MCF 10A (cell line): Measurements from ENCODE around the gene IZUMO1. TPM values are rescaled to one million over a fixed set of nuclear protein-coding genes. Genes with fewer than 3 reads are reported as not detected.

Experiments used
- BruUV-seq: library from RNA; stranded (reverse); fragments of 400-500 nt; replicated peaks from 2 replicates; lab custom pipeline; 2021; lab: Mats Ljungman, UMichigan
- CTCF ChIA-PET: fragments of 300-600 bp; sonication (Branson Sonifier 250); formaldehyde crosslinking; extraction: SDS; loops from one replicate; lab custom pipeline; 2021; ENCODE audit warnings: antibody characterized with exemption, inconsistent platforms; lab: Yijun Ruan, JAX
- POLR2A ChIA-PET: fragments of 300-600, 350-650 bp; sonication (Branson Sonifier 250); formaldehyde crosslinking; extraction: SDS; loops from one replicate; lab custom pipeline; 2020; ENCODE audit warnings: antibody characterized with exemption, inconsistent platforms; lab: Yijun Ruan, JAX
- DNase-seq: peaks from one replicate; pipeline ENCODE4 v3.0.0-alpha.2; 2018; ENCODE audit not compliant: unreplicated experiment
- H3K27ac Mint-ChIP-seq: one replicate; pipeline ENCODE4 v1.8.0; 2022; ENCODE audit warnings: mild to moderate bottlenecking, low read depth, mixed read lengths; ENCODE audit not compliant: unreplicated experiment
- H3K27me3 Mint-ChIP-seq: one replicate; pipeline ENCODE4 v1.8.0; 2022; ENCODE audit warnings: mixed read lengths; ENCODE audit not compliant: insufficient read depth, unreplicated experiment
- H3K36me3 Mint-ChIP-seq: one replicate; pipeline ENCODE4 v1.8.0; 2022; ENCODE audit warnings: mild to moderate bottlenecking, moderate library complexity, mixed read lengths; ENCODE audit not compliant: insufficient read depth, unreplicated experiment
- H3K4me1 Mint-ChIP-seq: one replicate; pipeline ENCODE4 v1.8.0; 2022; ENCODE audit warnings: mixed read lengths; ENCODE audit not compliant: insufficient read depth, unreplicated experiment
- H3K4me3 Mint-ChIP-seq: one replicate; pipeline ENCODE4 v1.8.0; 2022; ENCODE audit warnings: mild to moderate bottlenecking, moderate library complexity, mixed read lengths; ENCODE audit not compliant: unreplicated experiment
- H3K9me3 Mint-ChIP-seq: one replicate; pipeline ENCODE4 v1.8.0; 2022; ENCODE audit warnings: mixed read lengths; ENCODE audit not compliant: unreplicated experiment
- intact Hi-C: fragments of 100-400 bp; cut with micrococcal nuclease; formaldehyde crosslinking; loops from 2 replicates; pipeline ENCODE4 v1.14.1; 2022
- total RNA-seq: library from RNA; stranded (reverse); gene quantifications from 2 replicates; pipeline ENCODE4 v1.2.3, GENCODE V29; 2022
- TF ChIP-seq, protein P1 (sequence below): fragments of 200-600 bp; IDR thresholded peaks from one replicate; pipeline ENCODE4 v1.8.0; 2022; ENCODE audit warnings: antibody characterized with exemption, mild to moderate bottlenecking; ENCODE audit not compliant: unreplicated experiment

The IZUMO1 gene
- total RNA-seq, 1 experiment from 2014 or later: 4.2 TPM

DNA sequence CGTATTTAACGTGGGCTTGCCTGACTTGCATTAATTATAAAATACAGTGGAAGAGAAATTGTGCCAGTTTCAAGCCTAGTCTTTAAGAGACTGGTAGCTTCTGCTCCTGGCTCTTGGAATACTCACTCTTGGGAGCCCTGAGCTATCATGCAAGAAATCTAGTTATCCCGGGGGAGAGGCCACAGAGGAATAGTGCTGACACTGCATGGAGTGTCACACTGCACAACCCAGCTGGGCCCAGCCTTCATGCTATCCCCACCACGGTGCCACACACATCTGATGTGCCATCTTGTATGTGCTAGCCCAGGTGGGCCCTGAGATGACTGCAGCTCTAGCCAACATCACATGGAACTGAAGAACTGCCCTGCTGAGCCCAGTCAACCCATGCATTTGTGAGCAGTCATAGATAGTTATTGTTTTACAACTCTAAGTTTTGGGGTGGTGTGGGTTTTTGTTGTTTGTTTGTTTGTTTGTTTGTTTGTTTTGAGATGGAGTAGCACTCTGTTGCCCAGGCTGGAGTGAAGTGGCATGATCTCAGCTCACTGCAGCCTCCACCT is 35.5 kb downstream of the IZUMO1 start:
- intact Hi-C loops: loop anchor here (5.0 kb wide), 1 partner anchor 34 kb away; no protein-coding TSS in a partner anchor
- POLR2A ChIA-PET: no interaction called here

DNA sequence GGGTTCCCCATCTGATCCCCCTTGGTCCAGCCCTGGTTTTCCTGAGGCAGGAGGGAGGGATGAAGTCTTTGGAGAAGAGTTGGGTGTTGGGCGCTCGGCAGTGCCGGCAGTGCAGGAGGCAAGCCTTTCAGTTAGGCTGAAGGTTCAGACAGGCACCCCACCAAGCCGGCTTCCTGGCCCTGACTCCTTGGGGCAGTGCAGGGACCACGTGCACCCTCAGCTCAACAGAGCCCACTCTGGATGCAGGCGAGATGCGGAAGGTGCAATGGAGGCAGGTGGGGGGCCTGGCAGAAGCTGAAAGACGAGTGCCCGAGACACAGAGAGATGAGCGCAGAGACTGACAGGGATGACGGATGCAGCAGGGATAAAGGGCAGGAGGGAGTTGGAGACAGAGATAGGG is 38.2 kb downstream of the IZUMO1 start:
- H3K4me1 Mint-ChIP-seq: peaks cover 7% of the 10 kb centered on the region
- ChIA-PET CTCF (no interaction called here), POLR2A (no interaction called here)
- no peaks in the 10 kb centered on the region for H3K27me3 Mint-ChIP-seq
- TF ChIP-seq, protein P1, sequence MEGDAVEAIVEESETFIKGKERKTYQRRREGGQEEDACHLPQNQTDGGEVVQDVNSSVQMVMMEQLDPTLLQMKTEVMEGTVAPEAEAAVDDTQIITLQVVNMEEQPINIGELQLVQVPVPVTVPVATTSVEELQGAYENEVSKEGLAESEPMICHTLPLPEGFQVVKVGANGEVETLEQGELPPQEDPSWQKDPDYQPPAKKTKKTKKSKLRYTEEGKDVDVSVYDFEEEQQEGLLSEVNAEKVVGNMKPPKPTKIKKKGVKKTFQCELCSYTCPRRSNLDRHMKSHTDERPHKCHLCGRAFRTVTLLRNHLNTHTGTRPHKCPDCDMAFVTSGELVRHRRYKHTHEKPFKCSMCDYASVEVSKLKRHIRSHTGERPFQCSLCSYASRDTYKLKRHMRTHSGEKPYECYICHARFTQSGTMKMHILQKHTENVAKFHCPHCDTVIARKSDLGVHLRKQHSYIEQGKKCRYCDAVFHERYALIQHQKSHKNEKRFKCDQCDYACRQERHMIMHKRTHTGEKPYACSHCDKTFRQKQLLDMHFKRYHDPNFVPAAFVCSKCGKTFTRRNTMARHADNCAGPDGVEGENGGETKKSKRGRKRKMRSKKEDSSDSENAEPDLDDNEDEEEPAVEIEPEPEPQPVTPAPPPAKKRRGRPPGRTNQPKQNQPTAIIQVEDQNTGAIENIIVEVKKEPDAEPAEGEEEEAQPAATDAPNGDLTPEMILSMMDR: no peak
- no peaks in the 10 kb centered on the region for H3K36me3 Mint-ChIP-seq
- intact Hi-C loops: no loop called here
- DNase-seq: no peak
- no peak overlapping the region for H3K4me3 Mint-ChIP-seq
- BruUV-seq: no TSS peak
- H3K9me3 Mint-ChIP-seq: peaks cover 7% of the 10 kb centered on the region
- H3K27ac Mint-ChIP-seq: no peak overlapping the region

More for the DNA sequence above, 35.5 kb downstream of the IZUMO1 start:
- Mint-ChIP-seq H3K4me1 (peaks cover 19% of the 10 kb centered on the region), H3K36me3 (no peaks in the 10 kb centered on the region), H3K4me3 (no peak overlapping the region), H3K27ac (no peak overlapping the region), H3K9me3 (peaks cover 7% of the 10 kb centered on the region), H3K27me3 (no peaks in the 10 kb centered on the region)
- BruUV-seq: no TSS peak
- TF ChIP-seq, protein P1: no peak
- CTCF ChIA-PET: interaction anchor here (0.6 to 0.9 kb wide), 4 partner anchors 22 to 356 kb away, joined by 3 to 4 read pairs (median 3); no protein-coding TSS in a partner anchor
- DNase-seq: no peak

DNA sequence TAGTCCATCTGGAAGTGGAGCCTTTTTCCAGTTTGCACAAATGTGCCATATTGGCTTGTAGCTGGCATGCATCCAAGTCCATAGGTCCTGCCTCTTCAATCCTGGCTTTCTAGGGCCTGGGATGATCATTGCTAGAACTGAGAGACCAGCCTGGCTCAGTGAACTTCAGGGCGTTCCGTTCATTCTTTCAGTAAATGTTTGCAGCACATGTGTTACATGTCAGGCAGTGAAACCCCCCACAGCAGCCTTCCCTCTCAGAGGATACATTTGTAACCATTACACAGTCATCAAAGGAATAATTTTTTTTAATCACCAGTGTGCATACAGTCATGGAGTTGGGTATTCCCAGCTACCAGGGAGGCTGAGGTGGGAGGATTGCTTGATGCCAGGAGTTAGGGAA is 41.3 kb downstream of the IZUMO1 start:
- intact Hi-C loops: no loop called here
- H3K36me3 Mint-ChIP-seq: no peaks in the 10 kb centered on the region
- BruUV-seq: no TSS peak
- H3K27ac Mint-ChIP-seq: no peak overlapping the region
- peaks cover 7% of the 10 kb centered on the region for H3K9me3 Mint-ChIP-seq
- ChIA-PET POLR2A (interaction anchor here (0.8 kb wide), 1 partner anchor 8 kb away, joined by 5 read pairs; no protein-coding TSS in a partner anchor), CTCF (no interaction called here)
- H3K4me3 Mint-ChIP-seq: no peak overlapping the region
- DNase-seq: no peak
- TF ChIP-seq, protein P1: no peak
- H3K4me1 Mint-ChIP-seq: no peaks in the 10 kb centered on the region
- no peaks in the 10 kb centered on the region for H3K27me3 Mint-ChIP-seq

DNA sequence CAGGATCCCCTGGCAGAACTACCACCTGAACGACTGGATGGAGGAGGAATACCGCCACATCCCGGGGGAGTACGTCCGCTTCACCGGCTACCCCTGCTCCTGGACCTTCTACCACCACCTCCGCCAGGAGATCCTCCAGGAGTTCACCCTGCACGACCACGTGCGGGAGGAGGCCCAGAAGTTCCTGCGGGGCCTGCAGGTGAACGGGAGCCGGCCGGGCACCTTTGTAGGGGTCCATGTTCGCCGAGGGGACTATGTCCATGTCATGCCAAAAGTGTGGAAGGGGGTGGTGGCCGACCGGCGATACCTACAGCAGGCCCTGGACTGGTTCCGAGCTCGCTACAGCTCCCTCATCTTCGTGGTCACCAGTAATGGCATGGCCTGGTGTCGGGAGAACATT is 43.4 kb downstream of the IZUMO1 start:
- intact Hi-C loops: no loop called here
- H3K9me3 Mint-ChIP-seq: peaks cover 7% of the 10 kb centered on the region
- POLR2A ChIA-PET: interaction anchor here (0.6 kb wide), 1 partner anchor 937 kb away, joined by 3 read pairs; the partner anchor contains the start of gene RRAS
- no TSS peak for BruUV-seq
- TF ChIP-seq, protein P1: no peak
- CTCF ChIA-PET: interaction anchor here (0.6 kb wide), 1 partner anchor 48 kb away, joined by 3 read pairs; no protein-coding TSS in a partner anchor
- H3K36me3 Mint-ChIP-seq: no peaks in the 10 kb centered on the region
- no peak for DNase-seq
- H3K27me3 Mint-ChIP-seq: no peaks in the 10 kb centered on the region
- H3K4me1 Mint-ChIP-seq: peaks cover 7% of the 10 kb centered on the region
- no peak overlapping the region for H3K4me3 Mint-ChIP-seq
- no peak overlapping the region for H3K27ac Mint-ChIP-seq
